ENCODE measurements around the gene TP63. TPM values are rescaled to one million over a fixed set of nuclear protein-coding genes. Genes with fewer than 3 reads are reported as not detected.

The TP63 gene
- total RNA-seq, 1 experiment from 2014 or later = 3.6 TPM

DNA sequence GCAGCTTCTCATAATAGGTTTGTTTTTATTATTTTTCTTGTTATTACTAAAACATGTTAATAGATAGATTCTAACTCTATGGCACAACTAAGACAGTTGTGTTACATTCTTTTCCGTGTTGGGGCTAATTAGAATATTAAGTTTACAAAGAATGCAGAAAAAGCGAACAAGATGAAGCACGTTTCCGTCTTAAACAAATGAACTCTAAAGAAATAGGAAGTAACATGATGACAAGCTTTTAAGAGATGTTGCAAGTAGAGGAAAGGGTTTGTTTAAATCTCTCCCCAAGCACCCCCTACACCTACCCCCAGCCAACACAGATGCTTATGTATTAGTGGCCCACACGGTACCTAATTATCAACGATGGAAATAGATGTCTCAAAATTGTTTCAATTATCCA, 207.1 kb downstream of the TP63 start:
- intact Hi-C loops (cut with micrococcal nuclease; ENCODE audit: unreplicated experiment) = no loop called here
- H4K20me1 ChIP-seq (ENCODE audit: insufficient read depth) = no peaks in the 10 kb centered on the region
- no peaks in the 10 kb centered on the region for H3K79me2 ChIP-seq (ENCODE audit: low read depth)
- no peak overlapping the region for H3K4me2 ChIP-seq
- POLR2A ChIA-PET (ENCODE audit: unreplicated experiment) = interaction anchor here (0.6 kb wide), 1 partner anchor 533 kb away, joined by 3 read pairs; no protein-coding TSS in a partner anchor
- no TSS peak for BruUV-seq (replicated peaks)
- H3K36me3 ChIP-seq (ENCODE audit: low read depth) = no peaks in the 10 kb centered on the region; the same call in 1 of the 2 replicates
- peaks cover 26% of the 10 kb centered on the region for H3K4me1 ChIP-seq (replicated peaks; ENCODE audit: insufficient read depth)
- no peak overlapping the region for H3K27ac ChIP-seq
- no peak overlapping the region for H2AFZ ChIP-seq
- no peaks in the 10 kb centered on the region for H3K27me3 ChIP-seq (ENCODE audit: insufficient read depth, low read depth)
- no peaks in the 10 kb centered on the region for H3K9me2 ChIP-seq (ENCODE audit: insufficient read depth)
- H3K9me3 ChIP-seq (ENCODE audit: insufficient read depth, low read depth) = peaks cover 27% of the 10 kb centered on the region
- DNase-seq = no peak
- peaks cover 24% of the 10 kb centered on the region for H3F3A ChIP-seq (ENCODE audit: insufficient read depth, low read depth)
- CTCF ChIA-PET = no interaction called here
- TF ChIP-seq, protein P1, sequence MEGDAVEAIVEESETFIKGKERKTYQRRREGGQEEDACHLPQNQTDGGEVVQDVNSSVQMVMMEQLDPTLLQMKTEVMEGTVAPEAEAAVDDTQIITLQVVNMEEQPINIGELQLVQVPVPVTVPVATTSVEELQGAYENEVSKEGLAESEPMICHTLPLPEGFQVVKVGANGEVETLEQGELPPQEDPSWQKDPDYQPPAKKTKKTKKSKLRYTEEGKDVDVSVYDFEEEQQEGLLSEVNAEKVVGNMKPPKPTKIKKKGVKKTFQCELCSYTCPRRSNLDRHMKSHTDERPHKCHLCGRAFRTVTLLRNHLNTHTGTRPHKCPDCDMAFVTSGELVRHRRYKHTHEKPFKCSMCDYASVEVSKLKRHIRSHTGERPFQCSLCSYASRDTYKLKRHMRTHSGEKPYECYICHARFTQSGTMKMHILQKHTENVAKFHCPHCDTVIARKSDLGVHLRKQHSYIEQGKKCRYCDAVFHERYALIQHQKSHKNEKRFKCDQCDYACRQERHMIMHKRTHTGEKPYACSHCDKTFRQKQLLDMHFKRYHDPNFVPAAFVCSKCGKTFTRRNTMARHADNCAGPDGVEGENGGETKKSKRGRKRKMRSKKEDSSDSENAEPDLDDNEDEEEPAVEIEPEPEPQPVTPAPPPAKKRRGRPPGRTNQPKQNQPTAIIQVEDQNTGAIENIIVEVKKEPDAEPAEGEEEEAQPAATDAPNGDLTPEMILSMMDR (conservative IDR thresholded peaks at IDR 0.05) = no peak
- TF ChIP-seq EZH2 (IDR thresholded peaks at IDR 0.05; ENCODE audit: low read depth) = no peak
- H3K4me3 ChIP-seq = no peak overlapping the region

DNA sequence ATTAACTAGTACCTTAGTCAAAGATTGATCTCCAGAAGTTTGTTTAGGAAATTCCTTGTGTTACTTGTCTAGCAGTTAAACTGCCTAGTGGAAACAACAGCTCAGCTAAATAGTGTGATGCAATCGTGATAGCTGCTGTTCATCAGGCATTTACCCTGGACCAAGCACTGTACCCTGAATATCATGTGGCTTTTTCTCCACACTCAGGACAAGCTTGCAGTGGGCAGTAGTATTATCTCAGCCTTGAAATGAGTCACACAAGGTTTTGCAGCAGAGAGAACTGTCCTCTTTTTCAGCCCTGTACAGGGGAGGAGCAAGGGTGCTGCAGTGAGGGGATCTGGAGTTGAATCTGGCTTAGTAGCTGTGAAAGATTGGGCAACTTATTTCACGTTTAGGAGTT, 208.4 kb downstream of the TP63 start:
- Histone ChIP-seq H3K27ac (no peak overlapping the region), H3K4me2 (no peak overlapping the region), H3K27me3 (ENCODE audit: insufficient read depth, low read depth) (no peaks in the 10 kb centered on the region), H3F3A (ENCODE audit: insufficient read depth, low read depth) (peaks cover 24% of the 10 kb centered on the region), H4K20me1 (ENCODE audit: insufficient read depth) (no peaks in the 10 kb centered on the region), H3K4me1 (replicated peaks; ENCODE audit: insufficient read depth) (peaks cover 26% of the 10 kb centered on the region), H3K9me2 (ENCODE audit: insufficient read depth) (no peaks in the 10 kb centered on the region), H3K79me2 (ENCODE audit: low read depth) (no peaks in the 10 kb centered on the region), H3K4me3 (no peak overlapping the region), H3K9me3 (ENCODE audit: insufficient read depth, low read depth) (peaks cover 36% of the 10 kb centered on the region), H2AFZ (no peak overlapping the region), H3K36me3 (ENCODE audit: low read depth) (no peaks in the 10 kb centered on the region; the same call in 1 of the 2 replicates)
- intact Hi-C loops (cut with micrococcal nuclease; ENCODE audit: unreplicated experiment) = no loop called here
- peak in 1 of 2 experiments; percentile 35 for DNase-seq
- ChIA-PET CTCF (no interaction called here), POLR2A (ENCODE audit: unreplicated experiment) (interaction anchor here (0.5 to 0.6 kb wide), 4 partner anchors 13 to 1968 kb away, joined by 3 to 4 read pairs (median 3); no protein-coding TSS in a partner anchor)
- no TSS peak for BruUV-seq (replicated peaks)
- TF ChIP-seq EZH2 (IDR thresholded peaks at IDR 0.05; ENCODE audit: low read depth) = no peak
- TF ChIP-seq, protein P1 (conservative IDR thresholded peaks at IDR 0.05) = no peak

DNA sequence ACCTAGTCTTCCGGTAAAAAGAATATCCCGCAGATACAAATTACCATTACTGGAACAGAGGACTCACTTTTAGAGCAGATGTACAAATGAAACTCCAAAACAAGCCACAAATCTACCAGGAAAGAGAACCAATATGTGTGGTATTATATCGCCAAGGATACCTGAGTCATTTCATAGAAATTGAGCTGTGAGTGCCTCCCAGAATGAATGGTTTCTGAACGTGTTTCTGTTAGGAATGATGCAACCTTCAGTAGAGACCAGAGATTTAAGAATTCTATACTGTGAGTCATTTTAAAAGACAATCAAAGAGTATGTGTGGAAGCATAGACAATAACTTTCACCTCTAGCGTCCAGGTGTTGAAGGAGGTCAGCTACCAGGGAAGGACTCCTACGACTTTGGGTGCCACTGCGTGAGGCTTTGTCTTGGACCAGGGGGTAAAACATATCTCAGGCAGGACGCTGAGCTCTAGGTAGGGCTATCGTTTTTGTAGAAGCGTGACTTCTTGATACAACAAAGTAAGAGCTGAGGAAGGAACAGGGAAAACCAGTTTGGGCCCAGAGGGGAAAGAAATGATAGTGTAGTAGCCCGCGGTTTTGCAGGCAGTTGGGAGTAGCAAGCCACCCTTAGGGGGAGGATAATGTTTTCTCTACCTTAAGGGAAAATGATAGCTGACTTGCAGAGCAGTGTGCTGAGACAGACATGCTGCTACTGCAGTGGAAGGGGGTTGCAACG, 210.4 kb downstream of the TP63 start:
- peak overlapping the region; percentile 97 for H3K27ac ChIP-seq
- no peaks in the 10 kb centered on the region for H3K79me2 ChIP-seq (ENCODE audit: low read depth)
- intact Hi-C loops (cut with micrococcal nuclease; ENCODE audit: unreplicated experiment) = loop anchor here (1.0 to 10.0 kb wide), 8 partner anchors 85 to 677 kb away; no protein-coding TSS in a partner anchor
- BruUV-seq (replicated peaks) = no TSS peak
- H3K9me3 ChIP-seq (ENCODE audit: insufficient read depth, low read depth) = peaks cover 53% of the 10 kb centered on the region
- no peaks in the 10 kb centered on the region for H3K9me2 ChIP-seq (ENCODE audit: insufficient read depth)
- peaks cover 24% of the 10 kb centered on the region for H3F3A ChIP-seq (ENCODE audit: insufficient read depth, low read depth)
- H2AFZ ChIP-seq = peak overlapping the region; percentile 79
- CTCF ChIA-PET = interaction anchor here (0.9 to 2.3 kb wide), 5 partner anchors 17 to 569 kb away, joined by 3 to 19 read pairs (median 7); no protein-coding TSS in a partner anchor
- DNase-seq = peak; percentile 83 to 97
- H3K4me2 ChIP-seq = peak overlapping the region; percentile 74
- H3K4me3 ChIP-seq = peak overlapping the region; percentile 40; the same call in 1 of the 2 replicates
- TF ChIP-seq EZH2 (IDR thresholded peaks at IDR 0.05; ENCODE audit: low read depth) = no peak
- TF ChIP-seq, protein P1 (conservative IDR thresholded peaks at IDR 0.05) = no peak
- no peaks in the 10 kb centered on the region for H4K20me1 ChIP-seq (ENCODE audit: insufficient read depth)
- H3K4me1 ChIP-seq (replicated peaks; ENCODE audit: insufficient read depth) = peaks cover 26% of the 10 kb centered on the region
- POLR2A ChIA-PET (ENCODE audit: unreplicated experiment) = interaction anchor here (0.6 to 1.5 kb wide), 13 partner anchors 12 to 1294 kb away, joined by 3 to 7 read pairs (median 3); no protein-coding TSS in a partner anchor
- H3K27me3 ChIP-seq (ENCODE audit: insufficient read depth, low read depth) = no peaks in the 10 kb centered on the region
- no peaks in the 10 kb centered on the region; the same call in 1 of the 2 replicates for H3K36me3 ChIP-seq (ENCODE audit: low read depth)

Data from PC-9 (cell line).